Breast epithelium (tissue), 3 donors: Measurements from ENCODE around the gene CRPPA.
"Not testable (repeated sequence)": the region's sequence is repeated elsewhere in the genome, so short reads cannot be mapped to it uniquely, and the experiment has no call there.

Experiments used
- CTCF ChIP-seq, 3 donors: fragments of 450-650 bp; IDR thresholded peaks; one replicate each; pipeline ENCODE4 v1.5.1; 2016 to 2017; ENCODE audit warnings: antibody characterized with exemption in 3 of 3, mild to moderate bottlenecking in 3 of 3, moderate library complexity in 3 of 3
- POLR2A ChIP-seq: fragments of 450-650 bp; IDR thresholded peaks from one replicate; pipeline ENCODE4 v1.6.1; 2016; ENCODE audit warnings: antibody characterized with exemption, mild to moderate bottlenecking, moderate library complexity
- POLR2AphosphoS5 ChIP-seq, 3 donors: sonication (generic); formaldehyde crosslinking; IDR thresholded peaks; one replicate each; pipeline ENCODE4 v1.6.1; 2017; ENCODE audit warnings: antibody characterized with exemption in 3 of 3

- TF ChIP-seq CTCF (IDR thresholded peaks at IDR 0.05); POLR2AphosphoS5 (IDR thresholded peaks at IDR 0.05); POLR2A: not testable (repeated sequence)
Measured at GRCh38 chr7:16383103-16383502, 38.2 kb downstream of the CRPPA start.
